Measurements from ENCODE around the gene SLC24A4.

SLC24A4 gene

DNA sequence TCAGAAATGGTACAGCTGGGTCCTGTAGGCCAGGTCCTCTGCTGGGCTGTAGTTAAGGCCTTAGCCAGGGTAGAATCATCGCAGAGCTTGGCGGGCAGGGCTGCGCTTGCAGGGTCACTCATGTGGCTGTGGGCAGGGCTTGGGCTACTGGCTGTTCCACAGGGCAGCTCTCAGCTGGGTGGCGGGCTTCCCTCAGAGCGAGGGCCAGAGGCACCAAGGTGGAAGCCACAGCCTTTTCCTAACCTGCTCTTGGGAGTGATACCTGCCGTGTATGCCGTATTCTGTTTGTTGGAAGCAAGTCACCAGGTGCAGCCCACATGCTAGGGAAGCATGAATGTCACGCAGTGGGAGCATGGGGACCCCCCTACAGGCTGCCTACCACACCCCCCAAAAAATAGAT is 120.8 kb downstream of the SLC24A4 start:
- no peak overlapping the region for H3K4me3 ChIP-seq (ENCODE audit: low read length)
- no peaks in the 10 kb centered on the region for H3K9me3 ChIP-seq (ENCODE audit: control insufficient read depth, insufficient read depth, low read length)
- H3K27ac ChIP-seq (ENCODE audit: low read depth, low read length) = no peak overlapping the region
- TF ChIP-seq, protein P1, sequence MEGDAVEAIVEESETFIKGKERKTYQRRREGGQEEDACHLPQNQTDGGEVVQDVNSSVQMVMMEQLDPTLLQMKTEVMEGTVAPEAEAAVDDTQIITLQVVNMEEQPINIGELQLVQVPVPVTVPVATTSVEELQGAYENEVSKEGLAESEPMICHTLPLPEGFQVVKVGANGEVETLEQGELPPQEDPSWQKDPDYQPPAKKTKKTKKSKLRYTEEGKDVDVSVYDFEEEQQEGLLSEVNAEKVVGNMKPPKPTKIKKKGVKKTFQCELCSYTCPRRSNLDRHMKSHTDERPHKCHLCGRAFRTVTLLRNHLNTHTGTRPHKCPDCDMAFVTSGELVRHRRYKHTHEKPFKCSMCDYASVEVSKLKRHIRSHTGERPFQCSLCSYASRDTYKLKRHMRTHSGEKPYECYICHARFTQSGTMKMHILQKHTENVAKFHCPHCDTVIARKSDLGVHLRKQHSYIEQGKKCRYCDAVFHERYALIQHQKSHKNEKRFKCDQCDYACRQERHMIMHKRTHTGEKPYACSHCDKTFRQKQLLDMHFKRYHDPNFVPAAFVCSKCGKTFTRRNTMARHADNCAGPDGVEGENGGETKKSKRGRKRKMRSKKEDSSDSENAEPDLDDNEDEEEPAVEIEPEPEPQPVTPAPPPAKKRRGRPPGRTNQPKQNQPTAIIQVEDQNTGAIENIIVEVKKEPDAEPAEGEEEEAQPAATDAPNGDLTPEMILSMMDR (IDR thresholded peaks at IDR 0.05; ENCODE audit: low read depth, low read length, poor library complexity, severe bottlenecking) = no peak
- no peak for TF ChIP-seq EZH2phosphoT487 (IDR thresholded peaks at IDR 0.05; ENCODE audit: borderline replicate concordance, low read length)
- no peaks in the 10 kb centered on the region for H3K4me1 ChIP-seq (ENCODE audit: control insufficient read depth, low read length)
- no peaks in the 10 kb centered on the region for H3K27me3 ChIP-seq (ENCODE audit: control insufficient read depth, low read length)
- H3K36me3 ChIP-seq (ENCODE audit: control insufficient read depth, low read length) = no peaks in the 10 kb centered on the region
- H3K79me2 ChIP-seq (ENCODE audit: control insufficient read depth, low read length) = no peaks in the 10 kb centered on the region
- H3F3A ChIP-seq (ENCODE audit: control insufficient read depth, insufficient read depth) = no peaks in the 10 kb centered on the region
- H3K4me2 ChIP-seq (ENCODE audit: low read length) = no peak overlapping the region
- H3K9me2 ChIP-seq (replicated peaks; ENCODE audit: control insufficient read depth, low read length) = no peaks in the 10 kb centered on the region
- H4K20me1 ChIP-seq (ENCODE audit: control insufficient read depth, insufficient read depth, low read depth, low read length) = no peaks in the 10 kb centered on the region

DNA sequence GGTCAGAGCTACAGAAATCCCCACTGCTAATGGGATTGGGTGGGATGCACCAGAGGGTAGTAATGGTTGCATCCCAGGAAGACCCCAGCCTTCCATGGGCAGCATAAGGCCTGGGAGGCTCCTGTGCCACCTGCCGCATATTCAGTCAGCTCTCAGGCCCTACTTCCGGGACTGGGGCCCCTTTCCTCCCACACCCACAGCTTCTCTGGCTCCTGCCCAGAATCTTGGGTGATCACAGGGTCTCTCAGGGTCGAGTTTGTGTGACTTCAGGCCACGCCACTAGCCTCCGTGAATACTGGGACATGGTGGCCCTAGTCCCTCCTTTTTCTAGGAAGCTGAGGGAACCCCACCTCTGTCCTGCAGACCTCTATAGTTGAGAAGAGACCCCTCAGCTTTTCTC is 123.8 kb downstream of the SLC24A4 start:
- no peaks in the 10 kb centered on the region for H3K79me2 ChIP-seq (ENCODE audit: control insufficient read depth, low read length)
- no peaks in the 10 kb centered on the region for H3K9me2 ChIP-seq (replicated peaks; ENCODE audit: control insufficient read depth, low read length)
- TF ChIP-seq, protein P1 (IDR thresholded peaks at IDR 0.05; ENCODE audit: low read depth, low read length, poor library complexity, severe bottlenecking) = no peak
- no peak for TF ChIP-seq EZH2phosphoT487 (IDR thresholded peaks at IDR 0.05; ENCODE audit: borderline replicate concordance, low read length)
- H3K36me3 ChIP-seq (ENCODE audit: control insufficient read depth, low read length) = no peaks in the 10 kb centered on the region
- no peaks in the 10 kb centered on the region for H3K9me3 ChIP-seq (ENCODE audit: control insufficient read depth, insufficient read depth, low read length)
- no peak overlapping the region for H3K27ac ChIP-seq (ENCODE audit: low read depth, low read length)
- no peaks in the 10 kb centered on the region for H3K4me1 ChIP-seq (ENCODE audit: control insufficient read depth, low read length)
- no peaks in the 10 kb centered on the region for H3F3A ChIP-seq (ENCODE audit: control insufficient read depth, insufficient read depth)
- H3K27me3 ChIP-seq (ENCODE audit: control insufficient read depth, low read length) = no peaks in the 10 kb centered on the region
- no peak overlapping the region for H3K4me3 ChIP-seq (ENCODE audit: low read length)
- no peaks in the 10 kb centered on the region for H4K20me1 ChIP-seq (ENCODE audit: control insufficient read depth, insufficient read depth, low read depth, low read length)
- H3K4me2 ChIP-seq (ENCODE audit: low read length) = no peak overlapping the region

DNA sequence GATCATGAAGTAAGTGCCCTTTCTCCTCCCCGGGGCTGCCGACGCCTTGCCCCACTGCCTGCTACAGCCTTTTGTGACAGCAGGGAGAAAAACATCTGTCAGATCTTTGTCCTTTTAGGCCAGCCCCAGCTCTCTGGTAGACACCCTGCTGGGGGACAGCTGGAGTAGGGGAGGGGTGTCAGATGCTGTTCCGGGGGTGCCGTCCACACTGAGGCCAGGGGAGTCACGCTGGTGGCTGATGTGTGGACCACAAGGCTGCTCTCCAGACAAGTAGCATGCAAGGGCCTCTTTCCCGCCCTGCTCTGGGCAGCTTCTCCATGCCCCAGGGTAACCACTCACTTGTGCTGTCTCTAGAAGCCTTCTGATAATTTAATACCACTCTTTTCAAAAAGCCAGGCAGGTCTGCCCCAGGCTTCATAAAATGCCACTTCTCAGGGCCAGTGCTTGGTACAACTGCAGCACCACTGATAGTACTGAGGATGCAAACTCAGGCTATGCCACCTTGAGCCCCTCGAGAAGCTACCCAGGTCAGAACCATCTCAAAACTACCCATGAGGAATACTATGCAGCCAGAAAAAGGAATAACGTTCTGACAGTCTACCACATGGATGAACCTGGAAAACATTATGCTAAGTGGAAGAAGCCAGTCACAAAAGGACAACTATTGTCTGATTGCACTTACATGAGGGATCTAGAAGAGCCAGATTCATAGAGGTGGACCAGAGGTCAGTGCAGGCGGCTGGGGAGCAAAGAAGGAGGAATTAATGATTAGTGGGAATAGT is 124.6 kb downstream of the SLC24A4 start:
- H3K79me2 ChIP-seq (ENCODE audit: control insufficient read depth, low read length) = no peaks in the 10 kb centered on the region
- no peaks in the 10 kb centered on the region for H3K9me3 ChIP-seq (ENCODE audit: control insufficient read depth, insufficient read depth, low read length)
- H3K27me3 ChIP-seq (ENCODE audit: control insufficient read depth, low read length) = no peaks in the 10 kb centered on the region
- no peaks in the 10 kb centered on the region for H4K20me1 ChIP-seq (ENCODE audit: control insufficient read depth, insufficient read depth, low read depth, low read length)
- no peak overlapping the region for H3K4me2 ChIP-seq (ENCODE audit: low read length)
- no peaks in the 10 kb centered on the region for H3K9me2 ChIP-seq (replicated peaks; ENCODE audit: control insufficient read depth, low read length)
- no peak overlapping the region for H3K27ac ChIP-seq (ENCODE audit: low read depth, low read length)
- H3F3A ChIP-seq (ENCODE audit: control insufficient read depth, insufficient read depth) = no peaks in the 10 kb centered on the region
- H3K36me3 ChIP-seq (ENCODE audit: control insufficient read depth, low read length) = no peaks in the 10 kb centered on the region
- no peaks in the 10 kb centered on the region for H3K4me1 ChIP-seq (ENCODE audit: control insufficient read depth, low read length)
- TF ChIP-seq, protein P1 (IDR thresholded peaks at IDR 0.05; ENCODE audit: low read depth, low read length, poor library complexity, severe bottlenecking) = no peak
- no peak for TF ChIP-seq EZH2phosphoT487 (IDR thresholded peaks at IDR 0.05; ENCODE audit: borderline replicate concordance, low read length)
- H3K4me3 ChIP-seq (ENCODE audit: low read length) = no peak overlapping the region
